ENCODE data around the gene UGT8. TPM values are rescaled to one million over a fixed set of nuclear protein-coding genes. Genes with fewer than 3 reads are reported as not detected.
"Not testable (repeated sequence)": the region's sequence is repeated elsewhere in the genome, so short reads cannot be mapped to it uniquely, and the experiment has no call there.

The UGT8 gene
- total RNA-seq, 1 experiment from 2014 or later, result not detected

GRCh38 chr4:114582621-114583020 lies 16.0 kb upstream of the UGT8 start:
- H3K9me3 ChIP-seq (ENCODE audit: low read length), result no peaks in the 10 kb centered on the region
- H3K4me1 ChIP-seq (ENCODE audit: low read length), result no peaks in the 10 kb centered on the region
- no peak overlapping the region for H3K9ac ChIP-seq (ENCODE audit: low read length)
- no peaks in the 10 kb centered on the region for H3K27me3 ChIP-seq (ENCODE audit: low read length)
- no peak overlapping the region for H3K4me3 ChIP-seq (ENCODE audit: low read length)
- no peak for DNase-seq
- H3K4me2 ChIP-seq (ENCODE audit: low read depth, low read length, poor library complexity, severe bottlenecking), result no peak overlapping the region
- H2AFZ ChIP-seq (ENCODE audit: low read length), result no peak overlapping the region
- H3K36me3 ChIP-seq (ENCODE audit: insufficient read depth, low read length), result no peaks in the 10 kb centered on the region
- H4K20me1 ChIP-seq (ENCODE audit: insufficient read depth, low read depth, low read length), result no peaks in the 10 kb centered on the region
- H3K79me2 ChIP-seq (ENCODE audit: low read length), result no peaks in the 10 kb centered on the region
- no peaks in the 10 kb centered on the region for H3K9me2 ChIP-seq (replicated peaks; ENCODE audit: insufficient read depth, low read length)
- no peak overlapping the region for H3K27ac ChIP-seq (ENCODE audit: low read length)

- no peak overlapping the region for H3K4me3 ChIP-seq (ENCODE audit: low read length)
- no peak overlapping the region for H3K27ac ChIP-seq (ENCODE audit: low read length)
- H3K36me3 ChIP-seq (ENCODE audit: insufficient read depth, low read length), result no peaks in the 10 kb centered on the region
- H3K9me3 ChIP-seq (ENCODE audit: low read length), result no peaks in the 10 kb centered on the region
- H2AFZ ChIP-seq (ENCODE audit: low read length), result no peak overlapping the region
- H4K20me1 ChIP-seq (ENCODE audit: insufficient read depth, low read depth, low read length), result no peaks in the 10 kb centered on the region
- no peaks in the 10 kb centered on the region for H3K27me3 ChIP-seq (ENCODE audit: low read length)
- DNase-seq, result no peak
- H3K79me2 ChIP-seq (ENCODE audit: low read length), result no peaks in the 10 kb centered on the region
- no peak overlapping the region for H3K4me2 ChIP-seq (ENCODE audit: low read depth, low read length, poor library complexity, severe bottlenecking)
- no peak overlapping the region for H3K9ac ChIP-seq (ENCODE audit: low read length)
- no peaks in the 10 kb centered on the region for H3K4me1 ChIP-seq (ENCODE audit: low read length)
- H3K9me2 ChIP-seq (replicated peaks; ENCODE audit: insufficient read depth, low read length), result no peaks in the 10 kb centered on the region
These were observed 10.3 kb upstream of the UGT8 start for GRCh38 chr4:114588305-114588704.

GRCh38 chr4:114590360-114590759 lies 8.2 kb upstream of the UGT8 start:
- H3K4me2 ChIP-seq (ENCODE audit: low read depth, low read length, poor library complexity, severe bottlenecking); H3K9me3 ChIP-seq (ENCODE audit: low read length); H3K27ac ChIP-seq (ENCODE audit: low read length); H3K79me2 ChIP-seq (ENCODE audit: low read length); H4K20me1 ChIP-seq (ENCODE audit: insufficient read depth, low read depth, low read length); H3K9me2 ChIP-seq (replicated peaks; ENCODE audit: insufficient read depth, low read length); H3K27me3 ChIP-seq (ENCODE audit: low read length); H3K9ac ChIP-seq (ENCODE audit: low read length); H3K4me1 ChIP-seq (ENCODE audit: low read length); H2AFZ ChIP-seq (ENCODE audit: low read length); H3K4me3 ChIP-seq (ENCODE audit: low read length); H3K36me3 ChIP-seq (ENCODE audit: insufficient read depth, low read length); DNase-seq: not testable (repeated sequence)

DNA sequence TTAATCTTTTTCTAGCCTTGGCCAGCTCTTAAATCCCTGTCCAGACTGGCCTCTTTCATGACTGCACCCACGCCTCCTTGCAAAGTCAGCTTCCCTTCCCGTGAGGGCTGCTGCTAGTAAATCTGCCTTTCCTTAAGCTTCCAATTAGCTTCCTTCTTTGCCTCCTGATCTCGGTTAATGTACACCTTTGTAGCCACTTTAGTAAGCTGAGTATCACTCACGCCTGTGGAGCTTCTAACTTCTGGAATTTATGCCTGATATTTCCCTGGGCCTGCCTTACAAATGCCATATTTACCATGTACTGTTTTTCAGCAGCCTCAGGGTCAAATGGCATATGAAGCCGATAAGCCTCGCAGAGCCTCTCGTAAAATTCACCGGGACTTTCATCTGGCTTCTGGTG lies 5.1 kb upstream of the UGT8 start:
- Histone ChIP-seq H3K9me3 (ENCODE audit: low read length) (no peaks in the 10 kb centered on the region), H3K36me3 (ENCODE audit: insufficient read depth, low read length) (no peaks in the 10 kb centered on the region), H3K27ac (ENCODE audit: low read length) (no peak overlapping the region), H3K79me2 (ENCODE audit: low read length) (no peaks in the 10 kb centered on the region), H3K4me1 (ENCODE audit: low read length) (peaks cover 4% of the 10 kb centered on the region), H4K20me1 (ENCODE audit: insufficient read depth, low read depth, low read length) (no peaks in the 10 kb centered on the region), H3K9ac (ENCODE audit: low read length) (no peak overlapping the region), H3K9me2 (replicated peaks; ENCODE audit: insufficient read depth, low read length) (no peaks in the 10 kb centered on the region), H3K4me3 (ENCODE audit: low read length) (no peak overlapping the region), H3K27me3 (ENCODE audit: low read length) (no peaks in the 10 kb centered on the region), H3K4me2 (ENCODE audit: low read depth, low read length, poor library complexity, severe bottlenecking) (no peak overlapping the region), H2AFZ (ENCODE audit: low read length) (no peak overlapping the region)
- DNase-seq, result no peak

DNA sequence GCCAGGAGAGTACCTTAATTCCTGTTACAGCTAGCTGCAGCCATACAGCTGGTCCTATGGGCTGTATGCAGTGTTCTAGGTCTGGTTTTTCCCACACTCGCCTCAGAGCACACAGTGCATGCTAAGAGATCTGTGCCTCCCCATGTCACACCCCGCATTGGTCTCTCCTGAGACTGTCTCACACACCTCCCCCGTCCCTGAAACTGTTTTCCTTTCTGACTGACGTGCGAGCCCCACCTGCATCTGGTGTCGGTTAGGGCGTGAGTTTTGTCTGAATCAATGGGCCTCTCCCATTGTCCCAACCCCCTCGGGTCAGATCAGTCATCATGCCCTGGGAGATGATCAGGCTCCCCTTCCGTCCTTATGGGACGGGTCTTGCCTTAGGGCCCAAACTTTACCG lies 3.4 kb upstream of the UGT8 start:
- Histone ChIP-seq H4K20me1 (ENCODE audit: insufficient read depth, low read depth, low read length) (no peaks in the 10 kb centered on the region), H3K79me2 (ENCODE audit: low read length) (no peaks in the 10 kb centered on the region), H3K27me3 (ENCODE audit: low read length) (no peaks in the 10 kb centered on the region), H3K9me2 (replicated peaks; ENCODE audit: insufficient read depth, low read length) (no peaks in the 10 kb centered on the region), H3K4me3 (ENCODE audit: low read length) (no peak overlapping the region), H3K27ac (ENCODE audit: low read length) (no peak overlapping the region), H3K4me1 (ENCODE audit: low read length) (peaks cover 11% of the 10 kb centered on the region), H3K9me3 (ENCODE audit: low read length) (no peaks in the 10 kb centered on the region), H3K36me3 (ENCODE audit: insufficient read depth, low read length) (no peaks in the 10 kb centered on the region), H2AFZ (ENCODE audit: low read length) (no peak overlapping the region), H3K4me2 (ENCODE audit: low read depth, low read length, poor library complexity, severe bottlenecking) (no peak overlapping the region), H3K9ac (ENCODE audit: low read length) (no peak overlapping the region)
- no peak for DNase-seq

- Histone ChIP-seq H3K27me3 (ENCODE audit: low read length) (no peaks in the 10 kb centered on the region), H3K4me1 (ENCODE audit: low read length) (peaks cover 11% of the 10 kb centered on the region), H2AFZ (ENCODE audit: low read length) (no peak overlapping the region), H3K4me2 (ENCODE audit: low read depth, low read length, poor library complexity, severe bottlenecking) (no peak overlapping the region), H3K4me3 (ENCODE audit: low read length) (no peak overlapping the region), H3K9me2 (replicated peaks; ENCODE audit: insufficient read depth, low read length) (no peaks in the 10 kb centered on the region), H3K36me3 (ENCODE audit: insufficient read depth, low read length) (no peaks in the 10 kb centered on the region), H3K27ac (ENCODE audit: low read length) (no peak overlapping the region), H3K9me3 (ENCODE audit: low read length) (no peaks in the 10 kb centered on the region), H4K20me1 (ENCODE audit: insufficient read depth, low read depth, low read length) (no peaks in the 10 kb centered on the region), H3K79me2 (ENCODE audit: low read length) (no peaks in the 10 kb centered on the region), H3K9ac (ENCODE audit: low read length) (no peak overlapping the region)
- no peak for DNase-seq
These were observed 2.7 kb upstream of the UGT8 start for GRCh38 chr4:114595921-114596320.

GRCh38 chr4:114597410-114598115 lies 1.0 kb upstream of the UGT8 start:
- DNase-seq, result no peak
- Histone ChIP-seq H3K36me3 (ENCODE audit: insufficient read depth, low read length) (no peaks in the 10 kb centered on the region), H3K4me1 (ENCODE audit: low read length) (peaks cover 11% of the 10 kb centered on the region), H3K4me3 (ENCODE audit: low read length) (no peak overlapping the region), H3K79me2 (ENCODE audit: low read length) (no peaks in the 10 kb centered on the region), H4K20me1 (ENCODE audit: insufficient read depth, low read depth, low read length) (no peaks in the 10 kb centered on the region), H3K9me3 (ENCODE audit: low read length) (no peaks in the 10 kb centered on the region), H3K9ac (ENCODE audit: low read length) (no peak overlapping the region), H3K27me3 (ENCODE audit: low read length) (no peaks in the 10 kb centered on the region), H3K9me2 (replicated peaks; ENCODE audit: insufficient read depth, low read length) (no peaks in the 10 kb centered on the region), H3K4me2 (ENCODE audit: low read depth, low read length, poor library complexity, severe bottlenecking) (peak overlapping the region; percentile 67), H2AFZ (ENCODE audit: low read length) (no peak overlapping the region), H3K27ac (ENCODE audit: low read length) (no peak overlapping the region)

DNA sequence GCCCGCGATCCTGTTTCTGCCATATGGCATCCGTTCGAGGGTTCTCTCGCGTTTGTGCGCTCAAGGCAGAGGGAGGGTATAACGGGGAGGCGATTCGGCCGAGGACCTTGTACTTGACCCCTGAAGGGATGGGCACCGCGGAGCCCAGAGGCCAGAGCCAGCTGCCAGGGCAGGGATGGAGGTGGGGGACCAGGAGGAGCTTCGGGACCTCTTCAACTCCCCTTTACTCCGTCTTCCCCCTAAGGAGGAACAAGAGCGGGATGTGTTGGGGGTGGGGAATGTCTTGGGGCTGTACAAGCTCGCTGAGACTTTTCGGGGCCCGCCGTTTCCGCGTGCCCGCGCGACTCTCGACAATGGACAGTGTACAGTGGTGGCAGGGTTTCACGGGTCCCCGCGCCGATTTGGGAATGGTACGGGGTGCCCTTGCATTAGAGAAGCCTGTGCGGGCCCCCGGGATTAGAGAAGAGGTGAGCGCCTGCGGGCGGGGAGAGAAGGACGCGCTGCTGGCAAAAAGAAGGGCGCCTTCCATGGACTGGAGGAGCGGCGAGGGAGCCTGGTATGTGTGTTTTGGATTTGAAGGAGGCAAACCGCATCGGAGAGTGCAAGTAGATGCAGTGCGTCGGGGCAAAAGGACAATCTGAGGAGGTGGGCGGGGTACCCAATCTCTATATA lies 760 bp downstream of the UGT8 start:
- H3K9ac ChIP-seq (ENCODE audit: low read length), result no peak overlapping the region
- no peaks in the 10 kb centered on the region for H3K9me3 ChIP-seq (ENCODE audit: low read length)
- no peak for DNase-seq

More for the DNA sequence above, 760 bp downstream of the UGT8 start:
- Histone ChIP-seq H3K9me2 (replicated peaks; ENCODE audit: insufficient read depth, low read length) (no peaks in the 10 kb centered on the region), H3K36me3 (ENCODE audit: insufficient read depth, low read length) (no peaks in the 10 kb centered on the region), H3K4me1 (ENCODE audit: low read length) (peaks cover 23% of the 10 kb centered on the region), H3K27me3 (ENCODE audit: low read length) (no peaks in the 10 kb centered on the region), H2AFZ (ENCODE audit: low read length) (no peak overlapping the region), H3K79me2 (ENCODE audit: low read length) (no peaks in the 10 kb centered on the region), H3K4me3 (ENCODE audit: low read length) (no peak overlapping the region), H3K4me2 (ENCODE audit: low read depth, low read length, poor library complexity, severe bottlenecking) (peak overlapping the region; percentile 25), H3K27ac (ENCODE audit: low read length) (no peak overlapping the region), H4K20me1 (ENCODE audit: insufficient read depth, low read depth, low read length) (no peaks in the 10 kb centered on the region)

All from Karpas-422 (cell line).